ENCODE results near the gene BLVRA.

GRCh38 chr7:43787771-43788170 is 29.3 kb downstream of the BLVRA start:
- TF ChIP-seq CTCF (IDR thresholded peaks at IDR 0.05; ENCODE audit: low read length) (no peak), EZH2phosphoT487 (IDR thresholded peaks at IDR 0.05; ENCODE audit: low read length) (no peak)
